ENCODE results near the gene DNER.

DNA sequence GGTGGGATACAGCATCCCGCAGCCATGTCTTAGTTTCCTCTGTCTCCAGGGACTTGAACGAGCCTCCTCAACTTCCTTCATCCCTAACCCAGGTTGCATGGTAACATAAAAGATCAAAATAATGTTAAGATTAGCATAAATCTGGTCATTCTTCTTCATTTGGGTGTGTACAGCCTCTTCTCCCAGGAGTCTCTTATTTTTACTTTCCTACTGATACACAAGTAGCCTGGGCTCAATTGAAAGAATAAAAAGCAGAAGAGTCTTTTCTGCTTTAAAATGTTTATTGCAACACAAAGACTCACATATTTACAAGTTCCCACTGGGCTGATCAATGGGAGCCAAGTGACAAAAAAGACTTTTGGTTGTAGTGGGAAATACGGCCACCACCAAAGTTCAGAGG is 305.4 kb downstream of the DNER start:
- TF ChIP-seq CTCF (conservative IDR thresholded peaks at IDR 0.05; ENCODE audit: low read length) (no peak), EZH2phosphoT487 (IDR thresholded peaks at IDR 0.05; ENCODE audit: borderline replicate concordance) (no peak)

Data from Loucy (cell line).